Measurements from ENCODE around the gene P2RX6. TPM values are rescaled to one million over a fixed set of nuclear protein-coding genes. Genes with fewer than 3 reads are reported as not detected.

P2RX6 gene
- total and polyA plus RNA-seq, 7 donors, result under 0.01 to 2.0 (median 1.1) TPM; not detected in 1

- TF ChIP-seq POLR2AphosphoS5 (IDR thresholded peaks at IDR 0.05) (no peak), CTCF (IDR thresholded peaks at IDR 0.05) (no peak), EP300 (IDR thresholded peaks at IDR 0.05) (no peak), POLR2A (IDR thresholded peaks at IDR 0.05) (no peak)
- DNase-seq, result no peak
- intact Hi-C loops (cut with DNase I), result no loop called here
- peaks cover 0 to 46% (median 43%) of the 10 kb centered on the region in 4 donors for H3K4me1 ChIP-seq
- no peaks in the 10 kb centered on the region for H3K9me3 ChIP-seq
- 75 to 80% methylated on average over 5 of the region's 5 CpGs for WGBS, 2 donors
- peak overlapping the region; percentile 69 to 91 (median 90) for H3K4me3 ChIP-seq
- no peaks in the 10 kb centered on the region for H3K27me3 ChIP-seq
- peak overlapping the region; percentile 87 to 93 (median 90) for H3K27ac ChIP-seq
- H3K36me3 ChIP-seq, result peaks cover 0 to 43% (median 12%) of the 10 kb centered on the region in 4 donors
These were observed 31.7 kb upstream of the P2RX6 start for GRCh38 chr22:20983081-20983771.

GRCh38 chr22:20985720-20986119 is 29.2 kb upstream of the P2RX6 start:
- 95% methylated on average over 7 of the region's 7 CpGs for WGBS, 2 donors

GRCh38 chr22:20986365-20986764 is 28.6 kb upstream of the P2RX6 start:
- no peak for DNase-seq
- Histone ChIP-seq H3K9me3 (no peaks in the 10 kb centered on the region), H3K27ac (no peak overlapping the region), H3K36me3 (peaks cover 1 to 68% (median 15%) of the 10 kb centered on the region in 4 donors), H3K4me3 (no peak overlapping the region), H3K27me3 (no peaks in the 10 kb centered on the region), H3K4me1 (peaks cover 0 to 23% (median 19%) of the 10 kb centered on the region in 4 donors)
- intact Hi-C loops (cut with DNase I), result no loop called here
- WGBS, 2 donors, result 96 to 97% methylated on average over 1 of the region's 1 CpG
- TF ChIP-seq POLR2A (IDR thresholded peaks at IDR 0.05), result no peak
- TF ChIP-seq CTCF (IDR thresholded peaks at IDR 0.05), result no peak
- no peak for TF ChIP-seq POLR2AphosphoS5 (IDR thresholded peaks at IDR 0.05)
- no peak for TF ChIP-seq EP300 (IDR thresholded peaks at IDR 0.05)

More at GRCh38 chr22:20985720-20986119, 29.2 kb upstream of the P2RX6 start:
- no peak for DNase-seq
- Histone ChIP-seq H3K4me1 (peaks cover 0 to 30% (median 26%) of the 10 kb centered on the region in 4 donors), H3K27ac (no peak overlapping the region), H3K4me3 (no peak overlapping the region), H3K36me3 (peaks cover 0 to 62% (median 15%) of the 10 kb centered on the region in 4 donors), H3K27me3 (no peaks in the 10 kb centered on the region), H3K9me3 (no peaks in the 10 kb centered on the region)
- TF ChIP-seq POLR2AphosphoS5 (IDR thresholded peaks at IDR 0.05), result no peak
- no peak for TF ChIP-seq CTCF (IDR thresholded peaks at IDR 0.05)
- no peak for TF ChIP-seq POLR2A (IDR thresholded peaks at IDR 0.05)
- no peak for TF ChIP-seq EP300 (IDR thresholded peaks at IDR 0.05)
- intact Hi-C loops (cut with DNase I), result no loop called here

GRCh38 chr22:20987375-20987774 is 27.6 kb upstream of the P2RX6 start:
- Histone ChIP-seq H3K27me3 (no peaks in the 10 kb centered on the region), H3K36me3 (peaks cover 11 to 78% (median 25%) of the 10 kb centered on the region in 4 donors), H3K9me3 (no peaks in the 10 kb centered on the region), H3K27ac (no peak overlapping the region), H3K4me3 (no peak overlapping the region), H3K4me1 (peaks cover 0 to 21% (median 16%) of the 10 kb centered on the region in 4 donors)
- no peak for DNase-seq
- TF ChIP-seq CTCF (IDR thresholded peaks at IDR 0.05), result no peak
- no peak for TF ChIP-seq EP300 (IDR thresholded peaks at IDR 0.05)
- no peak for TF ChIP-seq POLR2AphosphoS5 (IDR thresholded peaks at IDR 0.05)
- no peak for TF ChIP-seq POLR2A (IDR thresholded peaks at IDR 0.05)
- 94 to 95% methylated on average over 14 of the region's 14 CpGs for WGBS, 2 donors
- intact Hi-C loops (cut with DNase I), result no loop called here
